Panc1 (cell line): Measurements from ENCODE around the gene CFAP20DC. TPM values are rescaled to one million over a fixed set of nuclear protein-coding genes. Genes with fewer than 3 reads are reported as not detected.

Source experiments
- ATAC-seq: fragments of 200-7000 bp; cut with Tn5 transposase; 2 replicates; pipeline ENCODE4 v1.9.1; 2020; ENCODE audit warnings: mild to moderate bottlenecking, moderate library complexity
- BruUV-seq: library from RNA; stranded (reverse); fragments of 400-500 nt; replicated peaks from 2 replicates; lab custom pipeline; 2021; lab: Mats Ljungman, UMichigan
- CTCF ChIA-PET: fragments of 300-600 bp; sonication (Branson Sonifier 250); formaldehyde crosslinking; loops from one replicate; lab custom pipeline; 2022; ENCODE audit warnings: antibody characterized with exemption; lab: Charles Lee
- POLR2A ChIA-PET: fragments of 300-600 bp; sonication (Branson Sonifier 250); formaldehyde crosslinking; loops from one replicate; lab custom pipeline; 2022; ENCODE audit warnings: antibody characterized with exemption; lab: Charles Lee
- DNase-seq: peaks from one replicate; pipeline ENCODE4 v3.0.0-alpha.2; 2010; ENCODE audit warnings: low read depth, low spot score
- H3K27ac ChIP-seq: 2 replicates; pipeline ENCODE4 v1.5.1; 2011; ENCODE audit warnings: mild to moderate bottlenecking, low read length, inconsistent platforms
- H3K27me3 ChIP-seq: fragments of 200-500 bp; sonication (Bioruptor generic); 2 replicates; pipeline ENCODE4 v1.6.0; 2014; ENCODE audit warnings: low read length, inconsistent platforms; ENCODE audit not compliant: control insufficient read depth, insufficient read depth
- H3K36me3 ChIP-seq: fragments of 200-500 bp; sonication (Bioruptor generic); 2 replicates; pipeline ENCODE4 v1.5.1; 2014; ENCODE audit warnings: inconsistent platforms, mild to moderate bottlenecking, low read length, moderate library complexity; ENCODE audit not compliant: control insufficient read depth, insufficient read depth
- H3K4me1 ChIP-seq: 2 replicates; pipeline ENCODE4 v1.5.1; 2011; ENCODE audit warnings: inconsistent platforms, mild to moderate bottlenecking, low read length, moderate library complexity; ENCODE audit not compliant: control insufficient read depth, insufficient read depth
- H3K4me3 ChIP-seq, 2 experiments: 2 replicates each; pipeline ENCODE4 v1.5.1; 2011 to 2012; ENCODE audit warnings: low read depth in 2 of 2, low read length in 2 of 2, mild to moderate bottlenecking in 2 of 2, inconsistent platforms in 1 of 2, moderate library complexity in 1 of 2
- H3K9me3 ChIP-seq: fragments of 200-500 bp; sonication (Bioruptor generic); 2 replicates; pipeline ENCODE4 v1.5.1; 2014; ENCODE audit warnings: low read depth, mild to moderate bottlenecking, inconsistent platforms, low read length, moderate library complexity; ENCODE audit not compliant: control insufficient read depth, insufficient read depth
- CTCF ChIP-seq: fragments of 450-650 bp; IDR thresholded peaks from 2 replicates; pipeline ENCODE4 v1.5.1; 2017; ENCODE audit warnings: mild to moderate bottlenecking
- POLR2AphosphoS5 ChIP-seq: IDR thresholded peaks from 2 replicates; pipeline ENCODE4 v1.6.1; 2012; ENCODE audit warnings: mild to moderate bottlenecking, low read depth, low read length, moderate library complexity
- SIN3A ChIP-seq: IDR thresholded peaks from 2 replicates; pipeline ENCODE4 v1.6.1; 2012; ENCODE audit warnings: low read depth, mild to moderate bottlenecking, low read length, moderate library complexity, borderline replicate concordance; ENCODE audit not compliant: insufficient read depth
- TCF7L2 ChIP-seq: IDR thresholded peaks from 2 replicates; pipeline ENCODE4 v1.6.1; 2011; ENCODE audit warnings: mild to moderate bottlenecking, low read depth, low read length, inconsistent platforms
- in situ Hi-C: cut with HindIII; loops from 2 replicates; pipeline ENCODE4 v1.10.0; 2016; ENCODE audit warnings: low sequenced_read_pairs, low pct_unique_long_range_greater_than_20kb
- intact Hi-C: fragments of 100-400 bp; cut with micrococcal nuclease; formaldehyde crosslinking; loops from one replicate; pipeline ENCODE4 v1.10.0; 2022; ENCODE audit not compliant: unreplicated experiment
- total RNA-seq: library from RNA; stranded (reverse); gene quantifications from one replicate; pipeline ENCODE4 v1.2.1, GENCODE V29; 2021; ENCODE audit not compliant: unreplicated experiment
- TF ChIP-seq, protein P1 (sequence below), 2 experiments: IDR thresholded peaks; 2 replicates each; pipeline ENCODE4 v1.6.1; 2011 to 2012; ENCODE audit warnings: low read depth in 2 of 2, control low read depth in 1 of 2, low read length in 1 of 2, mild to moderate bottlenecking in 1 of 2, moderate library complexity in 1 of 2; ENCODE audit not compliant: insufficient read depth in 1 of 2

The CFAP20DC gene
- total RNA-seq, 1 experiment from 2014 or later: 4.0 TPM

- no peak for ATAC-seq
- no TSS peak for BruUV-seq
- H3K36me3 ChIP-seq: no peaks in the 10 kb centered on the region
- H3K4me3 ChIP-seq: no peak overlapping the region
- CTCF ChIA-PET: no interaction called here
- DNase-seq: no peak
- no peaks in the 10 kb centered on the region for H3K4me1 ChIP-seq
- POLR2A ChIA-PET: no interaction called here
- intact Hi-C loops: no loop called here
- TF ChIP-seq SIN3A (no peak), CTCF (no peak), POLR2AphosphoS5 (no peak), TCF7L2 (no peak)
- TF ChIP-seq, protein P1, sequence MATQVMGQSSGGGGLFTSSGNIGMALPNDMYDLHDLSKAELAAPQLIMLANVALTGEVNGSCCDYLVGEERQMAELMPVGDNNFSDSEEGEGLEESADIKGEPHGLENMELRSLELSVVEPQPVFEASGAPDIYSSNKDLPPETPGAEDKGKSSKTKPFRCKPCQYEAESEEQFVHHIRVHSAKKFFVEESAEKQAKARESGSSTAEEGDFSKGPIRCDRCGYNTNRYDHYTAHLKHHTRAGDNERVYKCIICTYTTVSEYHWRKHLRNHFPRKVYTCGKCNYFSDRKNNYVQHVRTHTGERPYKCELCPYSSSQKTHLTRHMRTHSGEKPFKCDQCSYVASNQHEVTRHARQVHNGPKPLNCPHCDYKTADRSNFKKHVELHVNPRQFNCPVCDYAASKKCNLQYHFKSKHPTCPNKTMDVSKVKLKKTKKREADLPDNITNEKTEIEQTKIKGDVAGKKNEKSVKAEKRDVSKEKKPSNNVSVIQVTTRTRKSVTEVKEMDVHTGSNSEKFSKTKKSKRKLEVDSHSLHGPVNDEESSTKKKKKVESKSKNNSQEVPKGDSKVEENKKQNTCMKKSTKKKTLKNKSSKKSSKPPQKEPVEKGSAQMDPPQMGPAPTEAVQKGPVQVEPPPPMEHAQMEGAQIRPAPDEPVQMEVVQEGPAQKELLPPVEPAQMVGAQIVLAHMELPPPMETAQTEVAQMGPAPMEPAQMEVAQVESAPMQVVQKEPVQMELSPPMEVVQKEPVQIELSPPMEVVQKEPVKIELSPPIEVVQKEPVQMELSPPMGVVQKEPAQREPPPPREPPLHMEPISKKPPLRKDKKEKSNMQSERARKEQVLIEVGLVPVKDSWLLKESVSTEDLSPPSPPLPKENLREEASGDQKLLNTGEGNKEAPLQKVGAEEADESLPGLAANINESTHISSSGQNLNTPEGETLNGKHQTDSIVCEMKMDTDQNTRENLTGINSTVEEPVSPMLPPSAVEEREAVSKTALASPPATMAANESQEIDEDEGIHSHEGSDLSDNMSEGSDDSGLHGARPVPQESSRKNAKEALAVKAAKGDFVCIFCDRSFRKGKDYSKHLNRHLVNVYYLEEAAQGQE (IDR thresholded peaks at IDR 0.05; ENCODE audit: insufficient read depth in 1 of 2, low read depth in 2 of 2, low read length in 1 of 2): no peak
- no peaks in the 10 kb centered on the region for H3K9me3 ChIP-seq
- in situ Hi-C loops: no loop called here
- H3K27ac ChIP-seq: no peak overlapping the region
- no peaks in the 10 kb centered on the region for H3K27me3 ChIP-seq
Measured at GRCh38 chr3:59081071-59081470, 31.2 kb upstream of the CFAP20DC start.

DNA sequence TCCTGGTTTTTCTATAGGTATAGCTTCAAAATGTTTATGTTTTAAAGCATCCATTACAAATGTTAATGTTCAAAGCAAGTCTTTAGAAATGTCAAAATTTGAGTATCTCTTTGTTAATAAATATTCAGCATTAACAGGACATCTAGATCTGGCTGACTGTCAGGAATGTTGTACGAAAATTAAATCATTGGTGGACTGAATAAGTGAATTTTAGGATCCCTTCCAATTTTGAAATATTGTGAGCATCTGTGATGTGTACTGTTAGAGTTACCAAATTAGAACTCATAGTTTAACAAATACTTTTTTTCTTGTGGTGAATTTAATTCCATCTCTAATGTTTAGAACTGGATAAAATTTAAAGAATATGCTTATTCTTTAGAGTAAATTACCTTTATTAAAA, 30.1 kb upstream of the CFAP20DC start:
- DNase-seq (no peak), ATAC-seq (no peak)
- Histone ChIP-seq H3K36me3 (no peaks in the 10 kb centered on the region), H3K9me3 (no peaks in the 10 kb centered on the region), H3K27ac (no peak overlapping the region), H3K4me3 (no peak overlapping the region), H3K27me3 (no peaks in the 10 kb centered on the region), H3K4me1 (no peaks in the 10 kb centered on the region)
- ChIA-PET CTCF (no interaction called here), POLR2A (no interaction called here)
- intact Hi-C loops (no loop called here), in situ Hi-C loops (no loop called here)
- no peak for TF ChIP-seq CTCF
- no TSS peak for BruUV-seq

GRCh38 chr3:59074764-59075163, 24.9 kb upstream of the CFAP20DC start:
- TF ChIP-seq SIN3A: no peak
- TF ChIP-seq POLR2AphosphoS5: no peak
- ChIA-PET CTCF (no interaction called here), POLR2A (no interaction called here)

More at GRCh38 chr3:59074764-59075163, 24.9 kb upstream of the CFAP20DC start:
- Histone ChIP-seq H3K4me1 (no peaks in the 10 kb centered on the region), H3K27ac (no peak overlapping the region), H3K27me3 (no peaks in the 10 kb centered on the region), H3K36me3 (no peaks in the 10 kb centered on the region), H3K9me3 (no peaks in the 10 kb centered on the region), H3K4me3 (no peak overlapping the region)
- BruUV-seq: no TSS peak
- intact Hi-C loops: no loop called here
- no peak for ATAC-seq
- no peak for DNase-seq
- in situ Hi-C loops: no loop called here
